GM12872 (cell line): Measurements from ENCODE around the gene GDF15.

Experiments
- TF ChIP-seq, protein P1 (sequence below): IDR thresholded peaks from 3 replicates; pipeline ENCODE4 v1.5.1; 2011; ENCODE audit warnings: low read depth, mild to moderate bottlenecking, low read length, moderate library complexity; ENCODE audit not compliant: insufficient read depth

GDF15 gene

DNA sequence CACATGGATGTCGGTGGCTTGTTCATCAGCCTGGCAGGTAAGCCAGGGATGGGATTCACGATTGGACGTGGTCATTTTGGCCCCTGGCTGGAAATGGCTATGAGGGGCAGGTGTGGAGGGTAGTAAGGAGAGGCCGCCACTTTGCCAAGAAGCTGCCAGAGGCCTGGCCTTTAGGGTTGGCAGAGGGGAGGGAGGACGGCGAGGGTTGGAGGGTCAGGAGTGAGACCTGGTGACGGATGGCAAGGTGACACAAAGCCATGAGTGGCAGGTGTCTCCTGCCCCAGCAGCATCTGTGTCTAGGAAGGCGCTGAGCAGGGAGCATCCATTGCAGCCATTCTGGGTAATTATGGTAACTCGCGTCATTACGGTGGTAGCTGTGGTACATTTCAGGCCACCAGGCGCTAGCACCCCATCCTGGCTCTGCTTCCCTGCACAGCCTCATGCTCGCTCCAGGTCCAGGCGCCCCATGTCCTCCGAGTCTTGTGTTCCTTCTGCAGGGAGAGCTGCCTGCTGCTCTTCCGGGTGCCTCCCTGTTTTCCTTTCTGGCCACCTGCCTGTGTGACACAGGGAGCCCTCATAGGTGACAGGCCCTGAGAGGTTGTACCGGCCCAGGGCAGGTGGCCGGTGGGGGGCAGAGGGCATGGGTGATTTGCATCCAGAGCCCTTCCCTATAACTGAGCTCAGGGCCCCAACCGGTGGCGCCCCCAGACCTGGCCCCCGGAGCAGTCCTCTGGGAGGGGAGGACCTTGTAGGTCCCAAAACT, 37.5 kb downstream of the GDF15 start:
- TF ChIP-seq, protein P1, sequence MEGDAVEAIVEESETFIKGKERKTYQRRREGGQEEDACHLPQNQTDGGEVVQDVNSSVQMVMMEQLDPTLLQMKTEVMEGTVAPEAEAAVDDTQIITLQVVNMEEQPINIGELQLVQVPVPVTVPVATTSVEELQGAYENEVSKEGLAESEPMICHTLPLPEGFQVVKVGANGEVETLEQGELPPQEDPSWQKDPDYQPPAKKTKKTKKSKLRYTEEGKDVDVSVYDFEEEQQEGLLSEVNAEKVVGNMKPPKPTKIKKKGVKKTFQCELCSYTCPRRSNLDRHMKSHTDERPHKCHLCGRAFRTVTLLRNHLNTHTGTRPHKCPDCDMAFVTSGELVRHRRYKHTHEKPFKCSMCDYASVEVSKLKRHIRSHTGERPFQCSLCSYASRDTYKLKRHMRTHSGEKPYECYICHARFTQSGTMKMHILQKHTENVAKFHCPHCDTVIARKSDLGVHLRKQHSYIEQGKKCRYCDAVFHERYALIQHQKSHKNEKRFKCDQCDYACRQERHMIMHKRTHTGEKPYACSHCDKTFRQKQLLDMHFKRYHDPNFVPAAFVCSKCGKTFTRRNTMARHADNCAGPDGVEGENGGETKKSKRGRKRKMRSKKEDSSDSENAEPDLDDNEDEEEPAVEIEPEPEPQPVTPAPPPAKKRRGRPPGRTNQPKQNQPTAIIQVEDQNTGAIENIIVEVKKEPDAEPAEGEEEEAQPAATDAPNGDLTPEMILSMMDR = no peak

DNA sequence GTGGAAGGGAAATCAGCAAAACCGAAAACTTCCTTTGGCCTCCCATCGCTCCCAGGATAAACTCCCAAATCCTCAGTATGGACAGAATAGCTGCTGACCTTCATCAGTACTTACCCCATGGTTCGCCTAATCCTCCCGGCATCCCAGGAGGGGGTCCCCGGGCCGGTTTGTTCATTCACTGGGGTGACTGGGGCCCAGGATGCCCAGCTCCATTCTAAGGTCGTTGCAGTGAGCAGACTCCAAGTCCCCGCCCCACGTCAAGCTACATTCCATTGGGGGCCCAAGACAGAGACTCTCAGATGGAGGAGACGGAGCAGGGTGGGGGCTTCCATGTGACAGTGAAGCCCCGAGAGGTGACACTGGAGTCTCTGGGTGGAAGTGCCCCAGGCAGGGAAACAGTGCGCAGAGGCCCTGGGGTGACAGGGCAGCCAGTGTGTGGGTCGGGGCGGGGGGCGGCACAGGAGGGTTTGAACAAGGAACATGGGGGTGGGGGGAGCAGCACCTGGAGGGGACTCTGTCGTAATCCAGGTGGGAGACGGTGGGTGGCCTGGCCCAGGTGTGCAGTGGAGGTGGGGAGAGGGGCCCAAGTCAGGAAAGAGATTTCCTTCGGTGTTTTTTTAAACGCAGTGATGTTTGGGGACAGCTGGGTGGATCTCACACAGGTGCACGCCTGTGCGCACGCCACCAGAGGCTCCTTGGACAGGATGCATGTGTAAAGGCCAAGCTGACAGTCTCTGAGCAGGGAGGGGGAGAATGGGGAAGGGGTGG, 38.3 kb downstream of the GDF15 start:
- TF ChIP-seq, protein P1 = no peak

DNA sequence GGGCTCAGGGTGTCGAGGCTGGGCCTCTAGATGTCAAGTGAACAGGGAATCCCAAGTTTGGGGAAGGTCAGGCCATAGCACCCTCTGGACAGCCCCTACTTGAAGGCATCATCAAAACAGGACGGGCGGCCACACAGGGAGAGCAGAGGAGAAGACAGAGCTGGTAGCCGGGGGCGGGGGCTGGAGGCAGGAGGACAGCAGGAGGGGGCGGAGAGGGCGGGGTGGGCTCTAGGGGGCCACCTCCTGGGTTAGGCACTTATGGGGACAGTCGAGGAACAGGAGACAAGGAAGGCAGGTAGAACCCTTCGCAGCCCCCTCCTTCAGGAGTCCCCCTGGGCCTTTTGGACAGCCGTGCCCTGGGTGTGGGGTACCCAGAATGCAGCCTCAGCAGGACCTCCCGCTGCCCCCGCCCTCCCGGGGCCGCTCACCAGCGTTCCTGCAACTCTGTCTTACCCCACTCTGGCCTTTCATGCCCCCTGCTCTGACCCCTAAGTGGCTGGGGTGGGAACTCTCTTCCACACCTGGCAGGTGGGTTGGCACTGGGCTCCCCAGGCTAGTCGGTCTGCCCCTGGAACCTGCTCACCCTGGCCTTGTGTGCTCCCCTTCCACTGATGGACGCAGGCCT, 39.0 kb downstream of the GDF15 start:
- TF ChIP-seq, protein P1 = no peak

DNA sequence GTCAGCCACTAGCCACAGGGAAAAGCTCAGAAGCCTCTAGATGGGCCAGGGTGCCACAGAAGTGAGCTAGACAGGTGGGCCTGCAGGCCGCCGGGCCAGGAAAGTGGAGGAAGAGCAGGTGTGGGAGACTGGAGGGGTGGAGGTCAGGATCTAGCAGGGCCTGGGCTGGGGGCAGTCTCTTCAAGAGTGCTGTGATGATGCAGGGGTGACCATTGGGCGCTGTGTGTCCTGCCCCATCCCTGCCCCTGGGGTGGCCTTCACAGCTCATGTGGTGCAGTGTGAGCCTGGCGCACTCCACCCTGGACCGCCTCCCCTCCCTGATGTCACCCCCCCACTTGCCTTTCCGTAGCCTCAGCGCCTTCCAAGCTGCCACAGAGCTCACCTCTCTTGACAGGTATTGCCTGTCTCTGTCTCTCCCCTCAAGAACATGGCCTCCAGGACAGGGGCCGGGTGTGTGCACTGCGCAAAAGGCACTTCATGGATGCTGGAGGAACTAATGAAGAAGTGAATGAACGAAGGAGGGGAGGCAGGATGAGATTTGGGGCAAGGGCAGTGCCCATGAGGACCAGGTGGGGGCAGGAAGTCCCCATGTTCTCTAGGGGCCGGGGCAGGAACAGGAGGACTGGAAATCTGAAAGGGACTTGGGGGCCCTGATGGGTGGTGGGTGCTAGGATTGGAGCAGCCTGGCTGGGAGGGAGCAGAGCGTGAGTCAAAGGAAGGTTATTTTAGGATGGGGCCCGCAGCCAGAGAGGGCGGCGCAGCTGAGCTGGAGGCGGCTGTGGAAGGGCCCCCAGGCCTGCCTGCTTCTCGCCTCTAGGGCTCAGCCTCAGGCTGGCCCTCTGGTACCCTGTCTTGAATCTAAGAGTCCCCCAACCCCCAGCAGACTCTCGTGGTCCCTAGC, 39.8 kb downstream of the GDF15 start:
- TF ChIP-seq, protein P1 = no peak

DNA sequence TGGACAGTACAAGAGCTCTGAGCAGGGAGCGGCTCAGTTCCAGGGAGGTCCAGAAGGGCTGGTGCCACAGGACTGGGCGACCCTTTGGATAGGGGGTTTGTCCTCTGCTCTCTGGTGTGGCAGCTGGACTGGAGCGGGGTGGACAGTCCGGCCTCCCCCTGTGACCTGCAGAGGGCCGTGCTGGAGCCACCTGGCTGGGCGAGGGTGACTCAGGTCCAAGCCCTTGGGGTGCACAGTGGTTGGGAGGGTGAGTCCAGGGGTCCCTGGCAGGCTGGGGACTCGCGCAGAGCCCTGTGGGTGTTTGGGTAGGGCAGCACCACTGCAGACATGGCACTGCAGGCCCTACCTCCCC, 40.4 kb downstream of the GDF15 start:
- TF ChIP-seq, protein P1 = no peak

DNA sequence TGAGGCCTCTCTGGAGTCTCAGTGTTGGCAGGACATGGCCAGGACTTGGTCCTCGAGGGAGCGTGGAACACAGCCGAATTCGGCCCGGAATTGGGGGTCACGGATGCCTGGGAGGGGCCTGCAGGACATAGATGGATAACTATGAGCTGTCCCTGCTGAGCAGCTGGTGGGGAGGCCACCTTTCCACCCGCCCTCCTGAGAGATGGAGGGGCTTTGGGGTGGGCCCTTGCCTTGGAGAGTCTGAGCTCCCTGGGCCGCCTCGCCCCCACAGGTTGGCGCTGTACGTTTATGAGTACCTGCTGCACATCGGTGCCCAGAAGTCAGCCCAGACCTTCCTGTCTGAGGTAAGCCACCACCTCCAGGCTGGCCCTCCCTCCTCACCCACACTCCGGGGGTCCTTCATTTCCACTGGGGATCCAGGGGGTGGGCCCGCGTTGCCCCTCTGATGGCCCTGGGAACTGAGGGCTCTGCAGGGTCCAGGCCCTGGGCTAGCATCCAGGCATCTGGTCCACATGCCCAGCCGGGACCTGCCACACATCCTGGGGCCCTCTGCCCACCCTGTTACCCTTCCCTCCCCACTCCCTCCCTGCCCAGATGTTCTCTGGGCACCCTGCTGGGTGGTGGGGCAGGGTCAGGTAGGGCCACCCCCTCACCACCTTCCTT, 41.3 kb downstream of the GDF15 start:
- TF ChIP-seq, protein P1 = no peak
